ENCODE measurements around the gene MEMO1.

GRCh38 chr2:31888550-31888949 is 122.3 kb downstream of the MEMO1 start:
- TF ChIP-seq, protein P1, sequence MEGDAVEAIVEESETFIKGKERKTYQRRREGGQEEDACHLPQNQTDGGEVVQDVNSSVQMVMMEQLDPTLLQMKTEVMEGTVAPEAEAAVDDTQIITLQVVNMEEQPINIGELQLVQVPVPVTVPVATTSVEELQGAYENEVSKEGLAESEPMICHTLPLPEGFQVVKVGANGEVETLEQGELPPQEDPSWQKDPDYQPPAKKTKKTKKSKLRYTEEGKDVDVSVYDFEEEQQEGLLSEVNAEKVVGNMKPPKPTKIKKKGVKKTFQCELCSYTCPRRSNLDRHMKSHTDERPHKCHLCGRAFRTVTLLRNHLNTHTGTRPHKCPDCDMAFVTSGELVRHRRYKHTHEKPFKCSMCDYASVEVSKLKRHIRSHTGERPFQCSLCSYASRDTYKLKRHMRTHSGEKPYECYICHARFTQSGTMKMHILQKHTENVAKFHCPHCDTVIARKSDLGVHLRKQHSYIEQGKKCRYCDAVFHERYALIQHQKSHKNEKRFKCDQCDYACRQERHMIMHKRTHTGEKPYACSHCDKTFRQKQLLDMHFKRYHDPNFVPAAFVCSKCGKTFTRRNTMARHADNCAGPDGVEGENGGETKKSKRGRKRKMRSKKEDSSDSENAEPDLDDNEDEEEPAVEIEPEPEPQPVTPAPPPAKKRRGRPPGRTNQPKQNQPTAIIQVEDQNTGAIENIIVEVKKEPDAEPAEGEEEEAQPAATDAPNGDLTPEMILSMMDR (IDR thresholded peaks at IDR 0.05): no peak
- TF ChIP-seq POLR2A (IDR thresholded peaks at IDR 0.05): no peak
